SW 1271 (cell line): ENCODE measurements around the gene ALOX12B.
"Not testable (repeated sequence)": the region's sequence is repeated elsewhere in the genome, so short reads cannot be mapped to it uniquely, and the experiment has no call there.

Source experiments
- DNase-seq, 2 experiments: peaks; one replicate each; lab custom pipeline; 2025; lab: John Stamatoyannopoulos, UW

Gene ALOX12B

GRCh38 chr17:8041979-8042378 is 45.5 kb downstream of the ALOX12B start:
- no peak for DNase-seq

- DNase-seq: peak in 1 of 2 experiments; percentile 59
These were observed 46.1 kb downstream of the ALOX12B start for GRCh38 chr17:8041249-8041928.

- no peak for DNase-seq
These were observed 47.8 kb downstream of the ALOX12B start for GRCh38 chr17:8039611-8040168.

GRCh38 chr17:8038954-8039610 is 48.4 kb downstream of the ALOX12B start, which contains the start of gene ALOX15B:
ALOX15B (plus strand) TSS chr17:8039059; CDS start chr17:8039156, 97 bp downstream.
- no peak for DNase-seq

GRCh38 chr17:8032442-8032841 is 55.1 kb downstream of the ALOX12B start:
- no peak for DNase-seq

GRCh38 chr17:8031950-8032349 is 55.6 kb downstream of the ALOX12B start:
- DNase-seq: no peak

GRCh38 chr17:8031261-8031661 is 56.3 kb downstream of the ALOX12B start:
- no peak for DNase-seq

GRCh38 chr17:8029121-8029520 is 58.4 kb downstream of the ALOX12B start:
- DNase-seq: no peak

- DNase-seq: no peak
These were observed 62.2 kb downstream of the ALOX12B start for GRCh38 chr17:8025176-8025911.

- not testable (repeated sequence) for DNase-seq
These were observed 63.4 kb downstream of the ALOX12B start for GRCh38 chr17:8024161-8024560.
